HCT116 (cell line): ENCODE measurements around the gene ZBTB17.

Experiments used
- ATF3 ChIP-seq: IDR thresholded peaks from 2 replicates; pipeline ENCODE4 v1.6.1; 2012
- EZH2 ChIP-seq: fragments of 200-600 bp; sonication (generic); IDR thresholded peaks from 2 replicates; pipeline ENCODE4 v1.6.1; 2017; ENCODE audit warnings: antibody characterized with exemption, mixed run types
- POLR2A ChIP-seq: IDR thresholded peaks from 2 replicates; pipeline ENCODE4 v1.7.0; 2011; ENCODE audit warnings: borderline replicate concordance; ENCODE audit not compliant: insufficient read depth, insufficient read length; ENCODE audit errors: extremely low read depth
- POLR2AphosphoS5 ChIP-seq: IDR thresholded peaks from 2 replicates; pipeline ENCODE4 v1.6.1; 2011; ENCODE audit warnings: mild to moderate bottlenecking, low read depth, low read length, moderate library complexity
- RAD21 ChIP-seq: IDR thresholded peaks from 2 replicates; pipeline ENCODE4 v1.6.1; 2012; ENCODE audit warnings: low read depth, mild to moderate bottlenecking
- REST ChIP-seq: IDR thresholded peaks from 2 replicates; pipeline ENCODE4 v1.6.1; 2012; ENCODE audit warnings: low read depth
- SIN3A ChIP-seq: IDR thresholded peaks from 2 replicates; pipeline ENCODE4 v1.6.1; 2012; ENCODE audit warnings: low read depth
- SP1 ChIP-seq: IDR thresholded peaks from 2 replicates; pipeline ENCODE4 v1.6.1; 2012; ENCODE audit warnings: low read depth
- YY1 ChIP-seq: IDR thresholded peaks from 2 replicates; pipeline ENCODE4 v1.6.1; 2011; ENCODE audit warnings: low read length, low read depth, moderate library complexity, mild to moderate bottlenecking; ENCODE audit not compliant: insufficient replicate concordance; ENCODE audit errors: extremely low read depth
- ZBTB33 ChIP-seq: IDR thresholded peaks from 2 replicates; pipeline ENCODE4 v1.6.1; 2011; ENCODE audit warnings: mild to moderate bottlenecking, low read length, moderate library complexity; ENCODE audit not compliant: insufficient replicate concordance; ENCODE audit errors: extremely low read depth
- ZNF274 ChIP-seq: fragments of 200-500 bp; sonication (Bioruptor generic); IDR thresholded peaks from 2 replicates; pipeline ENCODE4 v1.6.1; 2014; ENCODE audit warnings: mild to moderate bottlenecking, low read depth, low read length, inconsistent platforms
- TF ChIP-seq, protein P1 (sequence below), 3 experiments: fragments of 200-600 bp in 1 of 3; sonication (generic) in 1 of 3; IDR thresholded peaks in 2 of 3; conservative IDR thresholded peaks in 1 of 3; 2 replicates each; pipeline ENCODE4 v1.5.1; 2012 to 2017; ENCODE audit warnings: low read depth in 2 of 3, low read length in 2 of 3, antibody characterized with exemption in 1 of 3, borderline replicate concordance in 1 of 3, control low read depth in 1 of 3, mild to moderate bottlenecking in 1 of 3, mixed read lengths in 1 of 3, mixed run types in 1 of 3, moderate library complexity in 1 of 3; ENCODE audit not compliant: insufficient read depth in 1 of 3
- TF ChIP-seq, protein P2 (sequence below): IDR thresholded peaks from 2 replicates; pipeline ENCODE4 v1.6.1; 2012

DNA sequence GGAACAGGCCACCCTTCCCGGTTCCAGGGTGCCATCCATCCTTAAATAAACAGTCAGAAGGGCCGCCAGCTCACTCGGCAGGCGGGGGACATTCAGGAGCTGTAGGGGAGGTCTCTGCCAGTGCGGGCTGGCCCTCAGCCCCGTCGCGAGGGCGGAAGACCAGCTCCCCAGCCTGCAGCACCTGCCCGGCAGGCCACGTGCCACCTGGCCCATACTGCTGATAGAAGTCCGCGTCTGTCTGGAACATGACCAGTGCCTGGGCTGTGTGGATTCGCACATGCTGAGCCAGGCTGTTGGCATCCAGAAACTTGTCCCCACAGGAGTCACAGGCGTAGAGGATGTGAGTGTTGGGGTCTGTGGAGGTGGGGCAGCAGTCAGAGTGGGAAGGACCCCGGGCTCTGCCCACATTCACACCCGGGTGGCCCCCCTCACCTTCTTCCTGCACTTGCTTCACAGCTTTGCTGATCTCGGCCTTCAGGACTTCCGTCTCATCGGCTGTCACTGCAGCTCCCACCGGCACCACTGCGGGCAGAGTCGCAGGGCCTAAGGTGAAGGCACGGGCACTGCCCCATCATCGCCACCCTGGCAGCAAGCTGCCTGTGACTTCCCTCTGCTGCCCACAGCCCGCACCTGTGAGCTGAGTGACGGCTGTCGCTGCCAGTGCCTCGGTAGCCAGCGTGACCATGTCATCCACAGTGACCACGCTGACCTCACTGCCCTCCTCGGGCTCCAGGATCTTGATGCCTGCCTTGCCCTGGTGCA is 33.8 kb downstream of the ZBTB17 start:
- TF ChIP-seq, protein P1, sequence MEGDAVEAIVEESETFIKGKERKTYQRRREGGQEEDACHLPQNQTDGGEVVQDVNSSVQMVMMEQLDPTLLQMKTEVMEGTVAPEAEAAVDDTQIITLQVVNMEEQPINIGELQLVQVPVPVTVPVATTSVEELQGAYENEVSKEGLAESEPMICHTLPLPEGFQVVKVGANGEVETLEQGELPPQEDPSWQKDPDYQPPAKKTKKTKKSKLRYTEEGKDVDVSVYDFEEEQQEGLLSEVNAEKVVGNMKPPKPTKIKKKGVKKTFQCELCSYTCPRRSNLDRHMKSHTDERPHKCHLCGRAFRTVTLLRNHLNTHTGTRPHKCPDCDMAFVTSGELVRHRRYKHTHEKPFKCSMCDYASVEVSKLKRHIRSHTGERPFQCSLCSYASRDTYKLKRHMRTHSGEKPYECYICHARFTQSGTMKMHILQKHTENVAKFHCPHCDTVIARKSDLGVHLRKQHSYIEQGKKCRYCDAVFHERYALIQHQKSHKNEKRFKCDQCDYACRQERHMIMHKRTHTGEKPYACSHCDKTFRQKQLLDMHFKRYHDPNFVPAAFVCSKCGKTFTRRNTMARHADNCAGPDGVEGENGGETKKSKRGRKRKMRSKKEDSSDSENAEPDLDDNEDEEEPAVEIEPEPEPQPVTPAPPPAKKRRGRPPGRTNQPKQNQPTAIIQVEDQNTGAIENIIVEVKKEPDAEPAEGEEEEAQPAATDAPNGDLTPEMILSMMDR (IDR thresholded peaks at IDR 0.05 in 2 of 3, conservative IDR thresholded peaks at IDR 0.05 in 1 of 3; ENCODE audit: borderline replicate concordance in 1 of 3, insufficient read depth in 1 of 3, low read depth in 2 of 3, low read length in 2 of 3) = no peak
- TF ChIP-seq POLR2AphosphoS5 = no peak
- no peak for TF ChIP-seq ZNF274
- no peak for TF ChIP-seq ATF3
- TF ChIP-seq YY1 = no peak
- TF ChIP-seq RAD21 = no peak
- TF ChIP-seq, protein P2, sequence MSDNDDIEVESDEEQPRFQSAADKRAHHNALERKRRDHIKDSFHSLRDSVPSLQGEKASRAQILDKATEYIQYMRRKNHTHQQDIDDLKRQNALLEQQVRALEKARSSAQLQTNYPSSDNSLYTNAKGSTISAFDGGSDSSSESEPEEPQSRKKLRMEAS = no peak
- TF ChIP-seq REST = no peak
- no peak for TF ChIP-seq SP1
- no peak for TF ChIP-seq ZBTB33
- TF ChIP-seq SIN3A = no peak
- TF ChIP-seq POLR2A = no peak
- no peak for TF ChIP-seq EZH2
